Chondrocyte (in vitro differentiated cells): ENCODE results near the gene FABP1. TPM values are rescaled to one million over a fixed set of nuclear protein-coding genes. Genes with fewer than 3 reads are reported as not detected.

ENCODE experiments used
- DNase-seq: peaks from one replicate; pipeline ENCODE4 v3.0.0; 2021; ENCODE audit warnings: mixed read lengths, low spot score
- H3K27ac Mint-ChIP-seq: one replicate; pipeline ENCODE4 v1.8.0; 2021; ENCODE audit warnings: mild to moderate bottlenecking, moderate library complexity, mixed read lengths; ENCODE audit not compliant: unreplicated experiment
- H3K27me3 Mint-ChIP-seq: 2 replicates; pipeline ENCODE4 v1.8.0; 2021; ENCODE audit warnings: low read depth, mixed read lengths
- H3K36me3 Mint-ChIP-seq: 2 replicates; pipeline ENCODE4 v1.8.0; 2021; ENCODE audit warnings: low read depth, mixed read lengths
- H3K4me1 Mint-ChIP-seq: 2 replicates; pipeline ENCODE4 v1.8.0; 2021; ENCODE audit warnings: low read depth, mild to moderate bottlenecking, mixed read lengths
- H3K4me3 Mint-ChIP-seq: one replicate; pipeline ENCODE4 v1.8.0; 2021; ENCODE audit warnings: mild to moderate bottlenecking, moderate library complexity, mixed read lengths; ENCODE audit not compliant: unreplicated experiment
- H3K9me3 Mint-ChIP-seq: 2 replicates; pipeline ENCODE4 v1.8.0; 2021; ENCODE audit warnings: low read depth, mixed read lengths
- CTCF ChIP-seq: fragments of 200-600 bp; sonication (generic); IDR thresholded peaks from 2 replicates; pipeline ENCODE4 v1.5.0; 2021; ENCODE audit warnings: antibody characterized with exemption, mild to moderate bottlenecking, moderate library complexity
- microRNA-seq: library from miRNA; unstranded; fragments of <30 nt; microRNA quantifications from one replicate; pipeline ENCODE4 v1.2.0, GENCODE V29; 2020; ENCODE audit warnings: borderline number of aligned reads
- total RNA-seq: library from RNA; stranded (reverse); gene quantifications from 3 replicates; pipeline ENCODE4 v1.2.1, GENCODE V29; 2021

The FABP1 gene
- total RNA-seq, 1 donor from 2014 or later: not detected

GRCh38 chr2:88074854-88075292, 53.0 kb downstream of the FABP1 start:
- DNase-seq: no peak
- TF ChIP-seq CTCF: no peak

GRCh38 chr2:88074150-88074549, 53.7 kb downstream of the FABP1 start:
- no peak for TF ChIP-seq CTCF
- no peak for DNase-seq
- H3K36me3 Mint-ChIP-seq: no peaks in the 10 kb centered on the region
- no peaks in the 10 kb centered on the region for H3K27me3 Mint-ChIP-seq
- peak overlapping the region; percentile 78 for H3K27ac Mint-ChIP-seq
- H3K4me3 Mint-ChIP-seq: no peak overlapping the region
- H3K9me3 Mint-ChIP-seq: peaks cover 14% of the 10 kb centered on the region
- peaks cover 8% of the 10 kb centered on the region for H3K4me1 Mint-ChIP-seq

More at GRCh38 chr2:88074854-88075292, 53.0 kb downstream of the FABP1 start:
- Mint-ChIP-seq H3K27ac (peak overlapping the region; percentile 83), H3K4me3 (no peak overlapping the region), H3K27me3 (no peaks in the 10 kb centered on the region), H3K36me3 (no peaks in the 10 kb centered on the region), H3K4me1 (peaks cover 8% of the 10 kb centered on the region), H3K9me3 (peaks cover 14% of the 10 kb centered on the region)

Small RNA genes within 50 kb of the gene (microRNA-seq; reads per million reads assigned to microRNA genes)
- gene MIR4780: not detected

Other genes with a start within 250 kb of the FABP1 start
- 2.7 TPM in 1 of 3 replicates, not detected in the others for gene RNU2-63P, start 111.5 kb downstream of the FABP1 start, total RNA-seq
- gene KRCC1, start 72.3 kb downstream of the FABP1 start, total RNA-seq: 22.8 to 29.3 TPM (median 25.3 TPM) in 3 replicates
- not detected in 3 replicates for gene SMYD1, start 60.2 kb downstream of the FABP1 start, total RNA-seq
- 0.58 to 2.3 TPM (median 1.4 TPM) in 3 replicates for gene THNSL2, start 42.3 kb upstream of the FABP1 start, total RNA-seq